SK-N-SH (cell line): ENCODE measurements around the gene EXOC6B.

Experiments
- CHD2 ChIP-seq: fragments of 150-350 bp; IDR thresholded peaks from 2 replicates; pipeline ENCODE4 v1.6.1; 2018; ENCODE audit warnings: low read length; ENCODE audit not compliant: partially characterized antibody
- CTCF ChIP-seq: fragments of 200-600 bp; sonication (generic); IDR thresholded peaks from 2 replicates; pipeline ENCODE4 v1.6.1; 2017; ENCODE audit warnings: antibody characterized with exemption, mild to moderate bottlenecking, moderate library complexity
- EP300 ChIP-seq, 2 experiments: IDR thresholded peaks; 2 replicates each; pipeline versions ENCODE4 v1.4.0 to v1.6.1; 2012; ENCODE audit warnings: borderline replicate concordance in 1 of 2, low read depth in 1 of 2, low read length in 1 of 2
- GABPA ChIP-seq: IDR thresholded peaks from 2 replicates; pipeline ENCODE4 v1.4.0; 2012; ENCODE audit warnings: low read depth, mild to moderate bottlenecking
- NRF1 ChIP-seq: IDR thresholded peaks from 2 replicates; pipeline ENCODE4 v1.6.1; 2012; ENCODE audit warnings: low read depth, mild to moderate bottlenecking, low read length
- RAD21 ChIP-seq: IDR thresholded peaks from 2 replicates; pipeline ENCODE4 v1.6.1; 2012; ENCODE audit warnings: mild to moderate bottlenecking, low read length
- RCOR1 ChIP-seq: fragments of 150-350 bp; IDR thresholded peaks from 2 replicates; pipeline ENCODE4 v1.6.1; 2017; ENCODE audit warnings: antibody characterized with exemption, low read length
- REST ChIP-seq: IDR thresholded peaks from 2 replicates; pipeline ENCODE4 v1.6.1; 2012; ENCODE audit warnings: mild to moderate bottlenecking, low read depth, low read length, moderate library complexity
- SIN3A ChIP-seq: IDR thresholded peaks from 2 replicates; pipeline ENCODE4 v1.6.1; 2012; ENCODE audit warnings: low read depth, mild to moderate bottlenecking, low read length, moderate library complexity, borderline replicate concordance
- USF2 ChIP-seq: fragments of 150-350 bp; IDR thresholded peaks from 2 replicates; pipeline ENCODE4 v1.6.1; 2017; ENCODE audit warnings: antibody characterized with exemption, low read length, low read depth, borderline replicate concordance
- TF ChIP-seq, protein P1 (sequence below): IDR thresholded peaks from 2 replicates; pipeline ENCODE4 v1.4.0; 2012; ENCODE audit warnings: low read depth

GRCh38 chr2:72864500-72864899 lies 38.7 kb upstream of the EXOC6B start:
- no peak for TF ChIP-seq EP300 (IDR thresholded peaks at IDR 0.05; ENCODE audit: borderline replicate concordance in 1 of 2, low read depth in 1 of 2, low read length in 1 of 2)
- no peak for TF ChIP-seq GABPA
- TF ChIP-seq RCOR1, result no peak
- no peak for TF ChIP-seq CTCF
- TF ChIP-seq REST, result no peak
- TF ChIP-seq USF2, result no peak
- no peak for TF ChIP-seq CHD2
- TF ChIP-seq, protein P1, sequence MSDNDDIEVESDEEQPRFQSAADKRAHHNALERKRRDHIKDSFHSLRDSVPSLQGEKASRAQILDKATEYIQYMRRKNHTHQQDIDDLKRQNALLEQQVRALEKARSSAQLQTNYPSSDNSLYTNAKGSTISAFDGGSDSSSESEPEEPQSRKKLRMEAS, result no peak
- no peak for TF ChIP-seq NRF1
- no peak for TF ChIP-seq SIN3A
- no peak for TF ChIP-seq RAD21
